SK-N-SH (cell line): ENCODE results near the gene OPA1.

ENCODE experiments used
- CHD2 ChIP-seq: fragments of 150-350 bp; IDR thresholded peaks from 2 replicates; pipeline ENCODE4 v1.6.1; 2018; ENCODE audit warnings: low read length; ENCODE audit not compliant: partially characterized antibody
- CTCF ChIP-seq: fragments of 200-600 bp; sonication (generic); IDR thresholded peaks from 2 replicates; pipeline ENCODE4 v1.6.1; 2017; ENCODE audit warnings: antibody characterized with exemption, mild to moderate bottlenecking, moderate library complexity
- ELF1 ChIP-seq: IDR thresholded peaks from 2 replicates; pipeline ENCODE4 v1.4.0; 2012
- FOSL2 ChIP-seq: IDR thresholded peaks from 2 replicates; pipeline ENCODE4 v1.4.0; 2012; ENCODE audit warnings: low read depth, mild to moderate bottlenecking, moderate library complexity, borderline replicate concordance
- JUND ChIP-seq: IDR thresholded peaks from 2 replicates; pipeline ENCODE4 v1.4.0; 2012
- MAX ChIP-seq: IDR thresholded peaks from 2 replicates; pipeline ENCODE4 v1.4.0; 2012; ENCODE audit warnings: low read depth
- MXI1 ChIP-seq: IDR thresholded peaks from 2 replicates; pipeline ENCODE4 v1.6.1; 2012; ENCODE audit warnings: mild to moderate bottlenecking, low read depth, low read length, improper control_type of control experiment
- POLR2AphosphoS5 ChIP-seq: IDR thresholded peaks from 2 replicates; pipeline ENCODE4 v1.6.1; 2012; ENCODE audit warnings: low read depth, low read length
- RAD21 ChIP-seq: IDR thresholded peaks from 2 replicates; pipeline ENCODE4 v1.6.1; 2012; ENCODE audit warnings: mild to moderate bottlenecking, low read length
- RFX5 ChIP-seq: IDR thresholded peaks from 2 replicates; pipeline ENCODE4 v1.6.1; 2012; ENCODE audit warnings: mild to moderate bottlenecking, improper control_type of control experiment, low read length
- SIN3A ChIP-seq: IDR thresholded peaks from 2 replicates; pipeline ENCODE4 v1.6.1; 2012; ENCODE audit warnings: low read depth, mild to moderate bottlenecking, low read length, moderate library complexity, borderline replicate concordance
- SMC3 ChIP-seq: IDR thresholded peaks from 2 replicates; pipeline ENCODE4 v1.6.1; 2012; ENCODE audit warnings: low read depth, low read length, improper control_type of control experiment
- TEAD4 ChIP-seq: IDR thresholded peaks from 2 replicates; pipeline ENCODE4 v1.4.0; 2012; ENCODE audit warnings: mild to moderate bottlenecking, borderline replicate concordance; ENCODE audit not compliant: insufficient read depth
- USF2 ChIP-seq: fragments of 150-350 bp; IDR thresholded peaks from 2 replicates; pipeline ENCODE4 v1.6.1; 2017; ENCODE audit warnings: antibody characterized with exemption, low read length, low read depth, borderline replicate concordance

- TF ChIP-seq USF2 (no peak), MXI1 (no peak), ELF1 (no peak), RAD21 (no peak), CTCF (no peak), SMC3 (no peak), TEAD4 (no peak), SIN3A (no peak), RFX5 (no peak), POLR2AphosphoS5 (no peak), MAX (no peak), JUND (no peak), FOSL2 (no peak), CHD2 (no peak)
Measured at GRCh38 chr3:193655831-193656433, 62.9 kb downstream of the OPA1 start.
